Measurements from ENCODE around the gene CEP43. TPM values are rescaled to one million over a fixed set of nuclear protein-coding genes. Genes with fewer than 3 reads are reported as not detected.

The CEP43 gene
- total RNA-seq, 1 donor from 2014 or later, result 13.2 TPM

- DNase-seq (no peak), ATAC-seq (ENCODE audit: poor library complexity) (no peak)
- intact Hi-C loops (cut with DNase I), result no loop called here
Observed at GRCh38 chr6:166959911-166960608, 39.1 kb upstream of the CEP43 start.

- no peak for DNase-seq
- intact Hi-C loops (cut with DNase I), result no loop called here
- no peak for ATAC-seq (ENCODE audit: poor library complexity)
Observed at GRCh38 chr6:166960609-166960978, 38.6 kb upstream of the CEP43 start.

- no peak for ATAC-seq (ENCODE audit: poor library complexity)
- intact Hi-C loops (cut with DNase I), result no loop called here
Observed at GRCh38 chr6:166966268-166966667, 32.9 kb upstream of the CEP43 start.

GRCh38 chr6:166969390-166970002 lies 29.7 kb upstream of the CEP43 start:
- intact Hi-C loops (cut with DNase I), result no loop called here
- no peak for ATAC-seq (ENCODE audit: poor library complexity)
- no peak for DNase-seq

More at GRCh38 chr6:166966268-166966667, 32.9 kb upstream of the CEP43 start:
- no peak for DNase-seq

- DNase-seq (no peak), ATAC-seq (ENCODE audit: poor library complexity) (no peak)
- intact Hi-C loops (cut with DNase I), result no loop called here
Observed at GRCh38 chr6:166970091-166970490, 29.1 kb upstream of the CEP43 start.

GRCh38 chr6:166970776-166971175 lies 28.4 kb upstream of the CEP43 start:
- intact Hi-C loops (cut with DNase I), result no loop called here
- ATAC-seq (ENCODE audit: poor library complexity) (no peak), DNase-seq (no peak)

- intact Hi-C loops (cut with DNase I), result no loop called here
- DNase-seq (no peak), ATAC-seq (ENCODE audit: poor library complexity) (no peak)
Observed at GRCh38 chr6:166971271-166971670, 27.9 kb upstream of the CEP43 start.

GRCh38 chr6:166972101-166972500 lies 27.1 kb upstream of the CEP43 start:
- intact Hi-C loops (cut with DNase I), result no loop called here
- no peak for ATAC-seq (ENCODE audit: poor library complexity)

GRCh38 chr6:166976636-166977035 lies 22.6 kb upstream of the CEP43 start:
- ATAC-seq (ENCODE audit: poor library complexity) (no peak), DNase-seq (no peak)
- intact Hi-C loops (cut with DNase I), result no loop called here

More at GRCh38 chr6:166972101-166972500, 27.1 kb upstream of the CEP43 start:
- no peak for DNase-seq

GRCh38 chr6:166977621-166978525 lies 21.3 kb upstream of the CEP43 start:
- DNase-seq (no peak), ATAC-seq (ENCODE audit: poor library complexity) (no peak)
- intact Hi-C loops (cut with DNase I), result no loop called here

GRCh38 chr6:166980738-166981137 lies 18.5 kb upstream of the CEP43 start:
- DNase-seq (no peak), ATAC-seq (ENCODE audit: poor library complexity) (no peak)
- intact Hi-C loops (cut with DNase I), result no loop called here

- no peak for ATAC-seq (ENCODE audit: poor library complexity)
- intact Hi-C loops (cut with DNase I), result loop anchor here (5.0 kb wide), 1 partner anchor 200 kb away; no protein-coding TSS in a partner anchor
Observed at GRCh38 chr6:166987448-166987847, 11.7 kb upstream of the CEP43 start.

GRCh38 chr6:166987930-166988329 lies 11.3 kb upstream of the CEP43 start:
- intact Hi-C loops (cut with DNase I), result loop anchor here (5.0 kb wide), 1 partner anchor 201 kb away; no protein-coding TSS in a partner anchor
- no peak for DNase-seq
- no peak for ATAC-seq (ENCODE audit: poor library complexity)

More at GRCh38 chr6:166987448-166987847, 11.7 kb upstream of the CEP43 start:
- no peak for DNase-seq

- ATAC-seq (ENCODE audit: poor library complexity) (no peak), DNase-seq (no peak)
- intact Hi-C loops (cut with DNase I), result loop anchor here (5.0 kb wide), 1 partner anchor 201 kb away; no protein-coding TSS in a partner anchor
Observed at GRCh38 chr6:166988674-166989201, 10.5 kb upstream of the CEP43 start.

GRCh38 chr6:166989427-166990032 lies 9.7 kb upstream of the CEP43 start:
- no peak for DNase-seq
- intact Hi-C loops (cut with DNase I), result loop anchor here (5.0 kb wide), 1 partner anchor 202 kb away; no protein-coding TSS in a partner anchor
- ATAC-seq (ENCODE audit: poor library complexity), result peak; percentile 62

GRCh38 chr6:166996406-166996805 lies 2.8 kb upstream of the CEP43 start:
- ATAC-seq (ENCODE audit: poor library complexity) (no peak), DNase-seq (no peak)
- intact Hi-C loops (cut with DNase I), result loop anchor here (5.0 kb wide), 1 partner anchor 151 kb away; no protein-coding TSS in a partner anchor

GRCh38 chr6:166997348-166997747 lies 1.8 kb upstream of the CEP43 start:
- no peak for DNase-seq
- intact Hi-C loops (cut with DNase I), result loop anchor here (5.0 kb wide), 1 partner anchor 150 kb away; no protein-coding TSS in a partner anchor
- ATAC-seq (ENCODE audit: poor library complexity), result no peak

GRCh38 chr6:166997768-166998255 lies 1.4 kb upstream of the CEP43 start:
- DNase-seq (peak; percentile 68), ATAC-seq (ENCODE audit: poor library complexity) (peak; percentile 23)
- intact Hi-C loops (cut with DNase I), result loop anchor here (5.0 kb wide), 1 partner anchor 149 kb away; no protein-coding TSS in a partner anchor
